ENCODE results near the gene ATP2A1.
"Not testable (repeated sequence)": the region's sequence is repeated elsewhere in the genome, so short reads cannot be mapped to it uniquely, and the experiment has no call there.

Gene ATP2A1

DNA sequence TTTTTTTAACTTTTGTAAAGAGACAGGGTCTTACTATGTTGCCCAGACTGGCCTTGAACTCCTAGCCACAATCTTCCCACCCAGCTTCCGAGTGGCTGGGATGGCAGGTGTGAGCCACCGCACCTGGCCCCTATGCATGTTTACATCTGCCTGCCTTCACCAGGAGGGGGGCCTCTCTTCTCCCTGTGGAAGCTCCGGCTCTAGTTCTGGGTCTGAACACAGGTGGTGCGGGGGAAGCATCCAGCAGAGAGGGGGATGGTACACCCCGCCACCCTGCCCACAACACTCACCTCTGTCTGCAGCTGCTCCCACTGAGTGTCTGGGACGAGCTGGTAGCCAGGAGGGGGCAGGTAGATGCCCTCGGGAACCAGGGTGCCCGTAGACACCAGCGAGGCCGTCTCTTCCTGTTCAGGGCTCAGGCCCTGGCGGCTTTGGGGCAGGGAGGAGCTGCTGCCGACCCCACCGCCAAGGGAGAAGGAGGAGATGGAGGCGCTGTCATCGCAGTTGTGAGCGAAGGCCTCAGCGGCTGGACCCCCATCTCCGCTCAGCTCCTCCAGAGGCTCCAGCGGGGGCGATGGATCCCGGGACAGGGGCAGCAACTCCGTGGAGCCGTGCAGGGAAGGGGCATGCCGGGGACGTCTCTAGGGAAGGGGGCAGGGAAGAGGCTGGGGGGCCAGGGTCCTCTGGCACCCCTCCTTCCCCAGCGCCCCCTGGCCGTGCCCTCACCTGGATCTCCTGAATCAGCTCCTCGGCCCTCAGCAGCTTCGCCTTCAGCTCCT is 35.8 kb downstream of the ATP2A1 start:
- no peak for FAIRE-seq

DNA sequence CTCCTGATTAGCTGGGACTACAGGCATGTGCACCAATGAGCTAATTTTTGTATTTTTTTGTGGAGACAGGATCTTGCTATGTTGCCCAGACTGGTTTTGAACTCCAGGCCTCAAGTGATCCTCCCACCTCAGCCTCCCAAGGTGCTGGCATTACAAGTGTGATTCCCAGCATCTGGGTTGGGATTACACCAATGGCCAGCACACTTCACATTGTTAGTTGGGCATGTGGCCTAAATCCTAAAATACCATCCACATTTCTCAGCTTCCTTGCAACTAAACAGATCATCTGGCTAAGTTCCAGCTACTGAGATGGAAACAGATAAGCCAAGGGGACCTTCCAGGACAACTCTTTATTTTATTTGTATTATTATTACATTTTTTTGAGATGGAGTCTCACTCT is 36.9 kb downstream of the ATP2A1 start:
- FAIRE-seq = no peak

DNA sequence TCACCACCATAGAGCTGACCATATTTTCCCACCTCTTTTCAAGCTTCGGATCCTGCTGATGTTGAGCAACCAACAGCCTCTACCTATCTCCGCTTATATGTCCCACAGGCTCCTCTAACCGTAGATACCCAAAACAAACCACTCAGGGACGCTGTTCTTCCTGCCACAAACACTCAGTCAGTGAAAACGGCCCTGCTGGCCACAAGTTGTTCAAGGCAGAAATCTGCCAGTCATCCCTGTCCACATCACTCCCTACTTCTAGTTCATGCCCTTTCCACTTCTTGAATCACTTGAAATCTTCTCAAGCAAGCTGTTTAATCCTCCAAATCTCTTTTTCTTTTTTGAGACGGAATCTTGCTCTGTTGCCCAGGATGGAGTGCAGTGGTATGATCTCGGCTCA is 38.8 kb downstream of the ATP2A1 start:
- FAIRE-seq = no peak

DNA sequence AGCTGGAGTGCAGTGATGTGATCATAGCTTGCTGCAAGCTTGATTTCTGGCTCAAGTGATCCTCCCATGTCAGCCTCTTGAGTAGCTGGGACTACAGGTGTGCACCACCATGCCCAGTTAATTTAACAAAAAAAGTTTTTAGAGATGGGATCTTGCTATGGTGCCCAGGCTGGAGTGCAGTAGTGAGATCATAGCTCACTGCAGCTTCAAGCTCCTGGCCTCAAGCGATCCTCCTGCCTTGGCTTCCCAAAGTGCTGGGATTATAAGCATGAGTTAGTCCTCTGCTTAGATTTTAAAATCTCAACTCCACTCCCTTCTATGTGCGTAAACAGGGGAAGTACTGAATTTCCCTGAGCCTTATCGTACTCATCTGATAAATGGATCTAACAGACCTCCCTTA is 40.4 kb downstream of the ATP2A1 start:
- no peak for FAIRE-seq

DNA sequence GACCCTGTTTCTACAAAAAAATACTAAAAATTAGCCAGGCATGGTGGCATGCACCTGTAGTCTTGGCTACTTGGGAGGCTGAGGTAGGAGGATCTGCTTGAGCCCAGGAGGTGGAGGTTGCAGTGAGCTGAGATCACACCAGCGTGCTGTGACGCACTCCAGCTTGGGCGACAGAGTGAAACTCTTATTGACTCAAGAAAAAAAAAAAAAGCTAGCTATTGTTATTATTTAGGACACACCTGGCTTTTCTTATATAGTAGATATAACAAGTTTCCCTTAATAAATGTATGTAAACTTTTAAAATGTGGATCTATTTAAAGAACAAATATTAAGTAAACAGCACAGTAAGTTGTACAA is 44.9 kb downstream of the ATP2A1 start:
- no peak for FAIRE-seq

DNA sequence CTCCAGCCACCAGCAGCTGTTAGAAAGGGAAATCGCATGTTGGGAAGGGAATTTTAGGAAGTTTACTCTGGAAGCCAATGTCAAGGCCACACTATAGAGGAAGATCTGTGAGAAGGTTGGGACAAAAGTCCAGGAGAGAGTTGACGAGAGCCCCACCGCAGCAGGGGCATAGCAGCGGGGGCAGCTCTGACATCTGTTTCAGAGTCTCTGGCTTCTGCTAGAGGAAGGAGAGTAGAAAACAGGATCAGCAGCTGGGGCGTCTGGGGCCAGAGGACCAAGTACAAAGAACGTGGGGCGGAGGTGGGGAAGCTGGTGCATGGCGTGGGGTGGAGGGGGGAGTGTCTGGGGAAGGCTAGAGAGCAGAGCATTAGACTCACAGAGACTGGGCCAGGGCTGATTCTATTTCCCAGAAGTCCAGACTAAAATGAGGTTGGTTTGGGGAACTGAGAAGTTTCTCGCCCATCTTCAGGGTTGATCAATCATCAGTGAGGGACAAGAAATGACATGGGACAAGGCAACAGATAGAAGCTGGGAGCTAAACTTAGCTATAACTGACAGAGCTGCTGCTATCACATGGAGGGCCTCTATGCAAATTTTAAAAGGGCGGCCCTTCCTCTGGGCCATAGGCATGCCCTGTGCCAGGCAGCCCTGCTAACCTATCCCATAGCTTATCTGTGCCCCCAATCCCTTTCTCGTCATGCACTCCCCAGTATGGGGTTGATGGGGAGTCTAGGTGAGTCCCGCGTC is 45.5 kb downstream of the ATP2A1 start:
- FAIRE-seq = no peak

DNA sequence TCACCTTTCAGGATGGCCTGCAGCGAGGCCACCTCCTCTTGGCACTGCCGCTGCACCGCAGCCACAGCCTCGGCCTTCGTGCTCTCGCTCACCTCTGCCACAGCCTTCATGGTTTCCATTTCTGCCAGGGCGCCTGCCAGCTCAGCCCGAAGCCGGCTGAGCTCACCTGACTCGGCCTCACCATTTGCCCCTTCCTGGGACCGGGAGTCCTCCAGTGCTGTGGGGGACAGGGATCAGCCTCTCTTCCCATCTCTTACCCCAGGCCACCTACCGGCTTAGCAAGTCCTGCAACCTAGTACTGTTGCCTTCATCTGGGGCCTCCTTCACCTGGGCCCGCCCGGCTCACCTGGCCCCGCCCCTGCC is 46.1 kb downstream of the ATP2A1 start:
- FAIRE-seq = no peak

DNA sequence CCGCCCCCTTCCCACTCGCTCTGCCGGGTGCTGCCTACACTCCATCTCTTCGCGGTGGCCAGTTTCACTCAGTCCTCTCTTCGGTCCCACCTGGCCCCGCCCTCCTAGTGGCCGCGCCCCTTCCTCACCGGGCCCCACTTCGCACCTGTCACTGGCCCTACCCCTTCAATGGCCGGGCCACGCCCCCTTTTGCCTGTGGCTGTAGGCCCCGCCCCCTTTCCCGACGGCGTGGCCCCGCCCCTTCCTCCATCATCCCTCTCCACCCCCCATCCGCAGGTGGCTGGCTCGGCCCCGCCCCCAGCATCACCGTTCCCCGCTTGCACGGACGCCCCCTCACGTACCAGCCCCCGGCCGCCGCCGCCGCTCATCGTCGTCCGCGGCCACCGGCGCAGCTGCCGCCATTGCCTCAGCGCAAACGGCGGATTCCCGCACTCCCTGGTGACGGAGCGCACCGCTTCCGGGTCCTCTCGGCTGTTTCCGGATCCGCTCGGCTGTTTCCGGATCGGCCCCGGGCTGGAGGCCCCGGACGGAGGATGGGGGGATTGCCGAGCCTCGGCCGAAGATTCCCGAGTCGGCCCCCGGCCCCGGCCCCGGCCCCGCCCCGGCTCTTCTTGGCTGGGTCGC is 46.6 kb downstream of the ATP2A1 start, which contains the start of gene RABEP2:
Gene RABEP2 (minus strand): TSS at position 477 of the 624 bp plus-strand sequence. CDS start 75 bp downstream, at position 402.
- no peak for FAIRE-seq

DNA sequence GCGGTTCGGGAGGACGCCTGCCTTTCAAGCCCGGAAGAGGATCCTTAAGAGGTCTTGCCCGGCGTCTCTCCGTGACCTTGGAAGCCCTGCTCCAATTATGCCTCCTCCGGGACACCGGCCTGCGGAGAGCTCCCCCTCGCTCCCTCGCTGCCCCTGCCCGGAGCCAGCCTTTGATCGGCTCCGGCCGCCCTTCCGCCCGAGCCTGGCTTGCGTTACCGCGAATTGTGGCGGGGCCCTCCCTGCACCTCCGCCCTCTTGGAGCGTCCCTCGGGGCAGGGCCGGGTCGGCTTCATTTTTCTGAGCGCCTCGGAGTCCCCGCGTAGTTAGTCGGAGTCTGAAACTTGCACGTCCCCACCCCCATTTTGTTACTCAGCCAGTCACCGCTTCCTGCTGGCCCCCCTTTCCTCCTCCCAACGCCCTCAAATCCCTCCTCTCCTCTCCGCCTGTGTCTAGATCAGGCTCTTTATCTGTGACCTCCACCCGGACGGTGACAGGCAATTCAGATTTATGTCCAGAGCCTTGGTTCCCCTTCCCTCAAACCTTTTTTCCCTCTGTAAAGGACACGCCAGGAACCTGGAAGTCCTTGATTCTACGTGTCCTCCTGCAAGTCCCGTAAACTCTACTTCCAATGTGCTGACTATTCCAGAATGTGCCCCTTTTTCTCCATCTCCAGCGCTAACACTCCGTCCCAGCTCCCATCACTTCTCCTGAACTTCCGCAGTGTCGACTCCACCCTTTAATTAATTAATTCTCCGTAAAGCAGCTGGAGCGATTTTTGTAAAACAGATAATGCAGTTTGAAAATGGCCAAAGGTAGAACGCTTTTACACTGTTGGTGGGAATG is 47.3 kb downstream of the ATP2A1 start:
- no peak for FAIRE-seq

DNA sequence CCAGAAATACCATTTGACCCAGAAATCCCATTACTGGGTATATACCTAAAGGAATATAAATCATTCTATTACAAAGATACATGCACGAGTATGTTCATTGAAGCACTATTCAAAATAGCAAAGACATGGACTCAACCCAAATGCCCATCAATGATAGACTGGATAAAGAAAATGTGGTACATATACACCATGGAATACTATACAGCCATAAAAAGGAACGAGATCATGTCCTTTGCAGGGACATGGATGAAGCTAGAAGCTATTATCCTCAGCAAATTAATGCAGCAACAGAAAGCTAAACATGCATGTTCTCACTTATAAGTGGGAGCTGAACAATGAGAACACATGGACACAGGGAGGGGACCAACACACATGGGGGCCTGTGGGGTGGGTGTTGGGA is 48.0 kb downstream of the ATP2A1 start:
- FAIRE-seq = not testable (repeated sequence)

DNA sequence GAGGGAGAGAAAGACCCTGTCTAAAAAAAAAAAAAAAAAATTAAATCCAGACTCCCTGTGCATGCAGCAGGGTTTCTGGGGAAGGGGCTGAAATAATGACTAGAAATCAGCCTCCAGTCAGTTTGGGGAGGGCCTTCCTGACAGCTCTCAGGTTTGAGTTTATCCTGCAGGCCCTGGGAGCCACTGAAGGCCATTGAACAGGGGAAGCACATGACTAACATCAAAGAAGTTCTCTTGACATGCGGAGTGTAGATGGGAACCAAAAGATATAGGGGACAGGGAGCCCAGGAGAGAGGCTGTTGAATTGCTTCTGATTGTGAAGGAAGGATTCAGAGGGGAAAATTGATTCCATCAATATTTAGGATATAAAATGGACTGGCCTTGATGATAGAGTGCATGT is 49.5 kb downstream of the ATP2A1 start:
- no peak for FAIRE-seq

DNA sequence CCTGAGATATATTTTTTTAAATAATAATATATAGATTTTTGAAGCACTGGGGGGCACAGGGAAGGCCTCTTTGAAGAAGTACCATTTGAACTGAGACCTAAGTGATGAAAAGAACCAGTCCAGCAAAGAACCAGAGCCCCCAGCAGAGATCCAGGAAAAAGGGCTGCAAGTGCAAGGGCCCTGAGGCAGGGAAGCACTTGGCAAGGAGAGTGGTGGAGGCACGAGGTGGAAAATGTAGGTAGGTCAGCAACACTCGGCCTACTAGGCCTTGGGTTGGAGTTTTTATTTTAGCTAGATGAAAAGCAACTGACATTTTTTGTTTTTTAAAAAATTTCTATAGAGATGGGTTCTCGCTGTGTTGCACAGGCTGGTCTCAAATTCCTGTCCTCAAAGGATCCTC is 51.9 kb downstream of the ATP2A1 start:
- FAIRE-seq = no peak

DNA sequence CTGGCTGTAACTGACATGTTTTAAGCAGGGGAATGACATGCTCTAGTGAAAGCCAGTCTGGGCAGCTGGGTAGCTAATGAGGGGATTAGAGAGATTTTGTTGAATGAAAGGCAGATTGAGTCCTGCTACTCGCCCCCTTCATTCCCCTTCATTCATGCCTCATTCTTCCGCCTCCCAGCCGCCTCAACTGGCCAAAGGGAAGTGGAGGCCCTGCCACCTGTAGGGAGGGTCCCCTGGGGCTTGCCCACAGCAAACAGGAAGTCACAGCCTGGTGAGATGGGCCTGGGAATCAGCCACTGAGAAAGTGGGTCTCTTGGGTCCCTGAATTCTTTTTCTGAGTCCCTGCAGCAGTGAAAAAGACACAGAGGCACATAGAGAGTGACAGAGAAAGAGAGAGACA is 52.4 kb downstream of the ATP2A1 start:
- FAIRE-seq = no peak

DNA sequence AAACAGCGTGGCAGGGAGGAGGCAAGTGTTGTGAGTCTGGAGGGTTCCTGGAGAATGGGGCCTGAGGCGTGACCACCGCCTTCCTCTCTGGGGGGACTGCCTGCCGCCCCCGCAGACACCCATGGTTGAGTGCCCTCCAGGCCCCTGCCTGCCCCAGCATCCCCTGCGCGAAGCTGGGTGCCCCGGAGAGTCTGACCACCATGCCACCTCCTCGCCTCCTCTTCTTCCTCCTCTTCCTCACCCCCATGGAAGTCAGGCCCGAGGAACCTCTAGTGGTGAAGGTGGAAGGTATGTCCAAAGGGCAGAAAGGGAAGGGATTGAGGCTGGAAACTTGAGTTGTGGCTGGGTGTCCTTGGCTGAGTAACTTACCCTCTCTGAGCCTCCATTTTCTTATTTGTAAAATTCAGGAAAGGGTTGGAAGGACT is 53.5 kb downstream of the ATP2A1 start, which contains the start of gene CD19:
Gene CD19 (plus strand): TSS at position 171 of the 425 bp plus-strand sequence. CDS start 30 bp downstream, at position 201.
- FAIRE-seq = no peak

DNA sequence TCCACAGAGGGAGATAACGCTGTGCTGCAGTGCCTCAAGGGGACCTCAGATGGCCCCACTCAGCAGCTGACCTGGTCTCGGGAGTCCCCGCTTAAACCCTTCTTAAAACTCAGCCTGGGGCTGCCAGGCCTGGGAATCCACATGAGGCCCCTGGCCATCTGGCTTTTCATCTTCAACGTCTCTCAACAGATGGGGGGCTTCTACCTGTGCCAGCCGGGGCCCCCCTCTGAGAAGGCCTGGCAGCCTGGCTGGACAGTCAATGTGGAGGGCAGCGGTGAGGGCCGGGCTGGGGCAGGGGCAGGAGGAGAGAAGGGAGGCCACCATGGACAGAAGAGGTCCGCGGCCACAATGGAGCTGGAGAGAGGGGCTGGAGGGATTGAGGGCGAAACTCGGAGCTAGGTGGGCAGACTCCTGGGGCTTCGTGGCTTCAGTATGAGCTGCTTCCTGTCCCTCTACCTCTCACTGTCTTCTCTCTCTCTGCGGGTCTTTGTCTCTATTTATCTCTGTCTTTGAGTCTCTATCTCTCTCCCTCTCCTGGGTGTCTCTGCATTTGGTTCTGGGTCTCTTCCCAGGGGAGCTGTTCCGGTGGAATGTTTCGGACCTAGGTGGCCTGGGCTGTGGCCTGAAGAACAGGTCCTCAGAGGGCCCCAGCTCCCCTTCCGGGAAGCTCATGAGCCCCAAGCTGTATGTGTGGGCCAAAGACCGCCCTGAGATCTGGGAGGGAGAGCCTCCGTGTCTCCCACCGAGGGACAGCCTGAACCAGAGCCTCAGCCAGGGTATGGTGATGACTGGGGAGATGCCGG is 54.3 kb downstream of the ATP2A1 start:
- no peak for FAIRE-seq

DNA sequence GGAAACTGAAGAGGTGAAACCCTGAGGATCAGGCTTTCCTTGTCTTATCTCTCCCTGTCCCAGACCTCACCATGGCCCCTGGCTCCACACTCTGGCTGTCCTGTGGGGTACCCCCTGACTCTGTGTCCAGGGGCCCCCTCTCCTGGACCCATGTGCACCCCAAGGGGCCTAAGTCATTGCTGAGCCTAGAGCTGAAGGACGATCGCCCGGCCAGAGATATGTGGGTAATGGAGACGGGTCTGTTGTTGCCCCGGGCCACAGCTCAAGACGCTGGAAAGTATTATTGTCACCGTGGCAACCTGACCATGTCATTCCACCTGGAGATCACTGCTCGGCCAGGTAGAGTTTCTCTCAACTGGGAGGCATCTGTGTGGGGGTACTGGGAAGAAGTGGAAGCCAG is 54.9 kb downstream of the ATP2A1 start:
- FAIRE-seq = no peak

DNA sequence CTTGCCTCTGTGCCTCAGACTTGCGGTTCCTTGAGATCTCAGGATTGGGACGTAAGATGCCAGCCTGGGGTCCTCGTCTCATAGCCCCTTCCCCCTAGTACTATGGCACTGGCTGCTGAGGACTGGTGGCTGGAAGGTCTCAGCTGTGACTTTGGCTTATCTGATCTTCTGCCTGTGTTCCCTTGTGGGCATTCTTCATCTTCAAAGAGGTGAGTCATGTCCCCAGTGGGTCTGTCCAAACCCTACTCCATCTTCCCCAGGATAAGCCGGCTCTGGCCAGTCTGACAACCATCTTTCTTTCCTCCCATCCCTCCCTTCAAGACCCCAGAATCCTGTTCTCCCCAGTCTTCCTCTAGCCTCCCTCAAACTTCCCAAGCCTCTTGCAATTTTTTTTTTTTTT is 57.1 kb downstream of the ATP2A1 start:
- no peak for FAIRE-seq

DNA sequence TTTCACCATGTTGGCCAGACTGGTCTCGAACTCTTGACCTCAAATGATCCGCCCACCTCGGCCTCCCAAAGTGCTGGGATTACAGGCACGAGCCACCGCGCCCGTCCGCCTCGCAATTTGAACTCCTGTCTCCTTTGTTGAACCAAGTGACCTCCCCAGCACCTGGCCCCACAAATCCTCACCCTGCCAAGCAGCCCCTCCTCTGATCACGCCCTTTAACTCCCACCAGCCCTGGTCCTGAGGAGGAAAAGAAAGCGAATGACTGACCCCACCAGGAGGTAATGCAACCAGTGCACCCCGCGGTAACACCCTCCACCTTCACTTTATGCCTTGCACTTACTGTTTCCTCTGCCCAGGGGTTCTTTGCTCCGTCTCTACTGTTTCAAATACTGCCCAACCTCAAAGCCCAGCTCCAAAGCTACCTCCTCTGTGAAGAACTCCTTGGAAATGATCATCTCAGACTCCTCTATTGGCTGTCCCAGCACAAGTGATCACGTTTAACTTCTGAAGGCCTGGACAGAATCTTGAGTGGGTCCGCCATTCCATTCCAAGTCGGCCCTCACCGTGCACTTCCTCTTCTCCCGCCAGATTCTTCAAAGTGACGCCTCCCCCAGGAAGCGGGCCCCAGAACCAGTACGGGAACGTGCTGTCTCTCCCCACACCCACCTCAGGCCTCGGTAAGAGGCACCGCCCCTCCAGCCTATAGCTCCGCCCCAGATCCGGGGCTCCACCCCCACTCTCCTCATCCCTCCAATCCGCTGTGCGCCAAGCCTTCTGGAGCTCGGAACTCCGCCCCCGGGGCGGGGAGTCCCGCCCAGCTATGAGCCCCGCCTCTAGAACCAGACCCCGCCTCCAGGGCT is 57.9 kb downstream of the ATP2A1 start:
- FAIRE-seq = no peak

DNA sequence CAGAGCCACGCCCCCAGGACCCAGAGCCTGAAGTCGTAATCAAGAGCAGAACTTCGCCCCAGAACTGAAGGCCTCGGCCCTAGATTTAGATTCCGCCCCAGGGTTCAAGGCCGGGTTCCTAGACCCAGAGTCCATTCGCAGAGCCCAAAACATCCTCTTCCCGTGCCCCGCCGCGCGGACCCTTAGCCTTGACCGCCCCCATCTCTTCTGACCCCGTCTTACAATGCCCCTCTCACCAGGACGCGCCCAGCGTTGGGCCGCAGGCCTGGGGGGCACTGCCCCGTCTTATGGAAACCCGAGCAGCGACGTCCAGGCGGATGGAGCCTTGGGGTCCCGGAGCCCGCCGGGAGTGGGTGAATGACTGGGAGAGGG is 58.5 kb downstream of the ATP2A1 start:
- FAIRE-seq = no peak

DNA sequence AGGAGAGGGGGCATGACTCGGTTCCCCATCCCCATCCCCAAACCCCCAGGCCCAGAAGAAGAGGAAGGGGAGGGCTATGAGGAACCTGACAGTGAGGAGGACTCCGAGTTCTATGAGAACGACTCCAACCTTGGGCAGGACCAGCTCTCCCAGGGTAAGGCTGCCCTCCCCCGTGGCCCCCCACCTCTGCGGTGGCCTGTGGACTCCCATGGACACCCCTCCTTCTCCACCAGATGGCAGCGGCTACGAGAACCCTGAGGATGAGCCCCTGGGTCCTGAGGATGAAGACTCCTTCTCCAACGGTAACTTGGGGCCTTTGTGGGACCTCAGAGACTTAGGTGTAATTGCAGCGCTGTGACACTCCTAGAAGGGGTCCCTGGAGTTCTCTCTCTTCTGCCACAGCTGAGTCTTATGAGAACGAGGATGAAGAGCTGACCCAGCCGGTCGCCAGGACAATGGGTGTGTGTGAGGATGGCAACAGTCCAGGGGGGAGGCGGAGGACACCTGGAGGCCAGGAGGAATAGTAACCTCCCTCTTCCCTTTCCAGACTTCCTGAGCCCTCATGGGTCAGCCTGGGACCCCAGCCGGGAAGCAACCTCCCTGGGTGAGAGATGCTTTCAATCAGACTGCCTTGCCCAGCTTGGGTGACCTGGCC is 59.1 kb downstream of the ATP2A1 start:
- no peak for FAIRE-seq

DNA sequence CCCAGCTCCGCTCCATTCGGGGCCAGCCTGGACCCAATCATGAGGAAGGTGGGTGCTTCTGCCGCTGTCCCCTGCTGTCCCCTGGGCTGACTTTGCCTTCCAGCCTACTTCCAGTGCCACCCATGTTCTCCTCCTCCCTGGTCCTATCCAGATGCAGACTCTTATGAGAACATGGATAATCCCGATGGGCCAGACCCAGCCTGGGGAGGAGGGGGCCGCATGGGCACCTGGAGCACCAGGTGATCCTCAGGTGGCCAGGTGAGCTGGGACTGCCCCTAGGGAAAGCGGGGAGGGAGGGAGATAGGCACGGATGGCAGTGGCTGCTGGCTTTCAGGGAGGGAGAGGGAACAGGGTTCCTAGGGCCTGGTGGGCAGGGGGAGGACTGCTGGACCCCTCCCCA is 60.4 kb downstream of the ATP2A1 start:
- no peak for FAIRE-seq
